Measurements from ENCODE around the gene SRGAP1. TPM values are rescaled to one million over a fixed set of nuclear protein-coding genes. Genes with fewer than 3 reads are reported as not detected.

The SRGAP1 gene
- total and polyA plus RNA-seq, 9 of the 15 experiments (the other 6 are each of a cell fraction or from before 2014, with no cell fraction given): 0.01 to 0.13 (median 0.04) TPM; not detected in 3

DNA sequence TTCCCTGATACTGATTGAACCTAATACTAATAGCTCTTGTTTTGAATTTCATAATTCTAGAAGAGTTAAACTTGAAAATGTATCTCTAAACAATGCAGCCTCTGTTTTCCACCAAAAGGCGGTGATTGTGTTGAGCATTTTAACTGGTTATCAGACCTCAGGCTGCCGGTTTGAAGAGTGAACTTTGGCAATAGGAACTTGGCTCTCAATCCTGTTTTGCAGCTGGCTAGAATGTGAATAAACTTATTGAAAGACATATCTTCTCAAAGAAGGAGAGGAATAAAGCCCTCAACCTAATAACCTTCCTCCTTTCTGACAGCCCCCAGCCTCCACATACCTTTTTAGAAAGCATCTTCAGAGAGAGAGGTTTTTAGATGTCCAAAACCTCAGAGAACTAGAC, 105.4 kb downstream of the SRGAP1 start:
- Histone ChIP-seq H3K9me1 (ENCODE audit: control insufficient read depth, insufficient read depth, low read length) (no peaks in the 10 kb centered on the region), H3K27ac (ENCODE audit: extremely low read depth, low read depth, low read length) (no peak overlapping the region), H3K4me1 (replicated peaks in 1 of 2; ENCODE audit: control insufficient read depth in 2 of 2, insufficient read depth in 2 of 2, low read length in 2 of 2) (no peaks in the 10 kb centered on the region; a peak in 1 of 5 replicates), H3K79me2 (ENCODE audit: control insufficient read depth, insufficient read depth, low read length) (no peaks in the 10 kb centered on the region), H2AFZ (ENCODE audit: low read depth, low read length) (no peak overlapping the region), H3K9me3 (replicated peaks; ENCODE audit: control insufficient read depth, insufficient read depth, low read depth, low read length) (no peaks in the 10 kb centered on the region), H3K4me3 (no peak overlapping the region), H3K4me2 (ENCODE audit: insufficient read depth, low read length) (no peak overlapping the region), H3K27me3 (ENCODE audit: control insufficient read depth in 2 of 2, insufficient read depth in 2 of 2, low read length in 2 of 2) (no peaks in the 10 kb centered on the region), H4K20me1 (replicated peaks; ENCODE audit: control insufficient read depth, insufficient read depth, low read length) (no peaks in the 10 kb centered on the region), H3K36me3 (ENCODE audit: control insufficient read depth, insufficient read depth, low read length) (no peaks in the 10 kb centered on the region), H3K9ac (ENCODE audit: insufficient read depth in 1 of 2, low read depth in 2 of 2, low read length in 2 of 2) (no peak overlapping the region)
- FAIRE-seq (no peak), DNase-seq (ENCODE audit: extremely low read depth in 1 of 4, low spot score in 3 of 4) (no peak), ATAC-seq (no peak)
- 4% methylated on average over 2 of the region's 2 CpGs for WGBS (ENCODE audit: insufficient coverage, low coverage, missing lambda C conversion rate)
- ChIA-PET CTCF (ENCODE audit: low intra/inter-chr PET ratio) (no interaction called here), POLR2A (interaction anchor here (0.8 kb wide), 1 partner anchor 22 kb away, joined by 4 read pairs; no protein-coding TSS in a partner anchor)
- BruUV-seq (replicated peaks): no TSS peak
- intact Hi-C loops (cut with micrococcal nuclease): loop anchor here (10.0 kb wide), 1 partner anchor 105 kb away; the partner anchor contains the start of gene SRGAP1
- in situ Hi-C loops (cut with MboI): no loop called here
- no peak for TF ChIP-seq HMG20B (CRISPR knock-in tag; IDR thresholded peaks at IDR 0.05)
- no peak for TF ChIP-seq HNRNPUL1 (IDR thresholded peaks at IDR 0.05; ENCODE audit: low read length)
- no peak for TF ChIP-seq BCL6 (CRISPR knock-in tag; IDR thresholded peaks at IDR 0.05)
- no peak for TF ChIP-seq CREB1 (IDR thresholded peaks at IDR 0.05)
- no peak for TF ChIP-seq CREB1 (CRISPR knock-in tag; IDR thresholded peaks at IDR 0.05)
- TF ChIP-seq GTF2F1 (IDR thresholded peaks at IDR 0.05; ENCODE audit: low read depth, low read length): no peak
- TF ChIP-seq ZBTB43 (CRISPR knock-in tag; IDR thresholded peaks at IDR 0.05): no peak
- no peak for TF ChIP-seq HNRNPLL (IDR thresholded peaks at IDR 0.05; ENCODE audit: low read depth, low read length, poor library complexity, severe bottlenecking)
- TF ChIP-seq SAP30 (IDR thresholded peaks at IDR 0.05; ENCODE audit: borderline replicate concordance, insufficient read depth, low read depth, low read length, poor library complexity, severe bottlenecking): no peak
- TF ChIP-seq FOXJ2 (tag; IDR thresholded peaks at IDR 0.05): no peak
- TF ChIP-seq SNRNP70 (optimal IDR thresholded peaks at IDR 0.05; ENCODE audit: low read depth, low read length): no peak
- no peak for TF ChIP-seq ZNF217 (CRISPR knock-in tag; IDR thresholded peaks at IDR 0.05)
- TF ChIP-seq HOMEZ (CRISPR knock-in tag; IDR thresholded peaks at IDR 0.05): no peak
- TF ChIP-seq, protein P1, sequence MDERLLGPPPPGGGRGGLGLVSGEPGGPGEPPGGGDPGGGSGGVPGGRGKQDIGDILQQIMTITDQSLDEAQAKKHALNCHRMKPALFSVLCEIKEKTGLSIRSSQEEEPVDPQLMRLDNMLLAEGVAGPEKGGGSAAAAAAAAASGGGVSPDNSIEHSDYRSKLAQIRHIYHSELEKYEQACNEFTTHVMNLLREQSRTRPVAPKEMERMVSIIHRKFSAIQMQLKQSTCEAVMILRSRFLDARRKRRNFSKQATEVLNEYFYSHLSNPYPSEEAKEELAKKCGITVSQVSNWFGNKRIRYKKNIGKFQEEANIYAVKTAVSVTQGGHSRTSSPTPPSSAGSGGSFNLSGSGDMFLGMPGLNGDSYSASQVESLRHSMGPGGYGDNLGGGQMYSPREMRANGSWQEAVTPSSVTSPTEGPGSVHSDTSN (CRISPR knock-in tag; IDR thresholded peaks at IDR 0.05; ENCODE audit: low read depth): no peak
- TF ChIP-seq, protein P1 (tag; conservative IDR thresholded peaks at IDR 0.05; ENCODE audit: low read depth): no peak
- no peak for TF ChIP-seq TAF1 (IDR thresholded peaks at IDR 0.05; ENCODE audit: control insufficient read depth, extremely low read depth, insufficient read depth, low read length, severe bottlenecking)
- TF ChIP-seq ZNF695 (CRISPR knock-in tag; IDR thresholded peaks at IDR 0.05): no peak
- no peak for TF ChIP-seq ZNF830 (CRISPR knock-in tag; IDR thresholded peaks at IDR 0.05)

Data from K562 (cell line).